K562 (cell line): ENCODE data around the gene ZNF302. TPM values are rescaled to one million over a fixed set of nuclear protein-coding genes. Genes with fewer than 3 reads are reported as not detected.

Source experiments
- C11orf30 ChIP-seq: fragments of 450-650 bp; IDR thresholded peaks from 2 replicates; pipeline ENCODE4 v1.6.1; 2016; ENCODE audit warnings: low read depth, mild to moderate bottlenecking
- CHD1 ChIP-seq: fragments of 200-600 bp; sonication (generic); IDR thresholded peaks from one replicate; pipeline ENCODE4 v1.6.1; 2012; ENCODE audit warnings: mild to moderate bottlenecking, moderate library complexity, low read length, inconsistent platforms
- CSDE1 ChIP-seq, 2 experiments: fragments of 450-650 bp; IDR thresholded peaks; 2 replicates each; pipeline ENCODE4 v1.6.1; 2016; ENCODE audit warnings: mild to moderate bottlenecking in 1 of 2
- FOXA1 ChIP-seq: fragments of 450-650 bp; IDR thresholded peaks from 2 replicates; pipeline ENCODE4 v1.6.1; 2016; ENCODE audit warnings: mild to moderate bottlenecking, borderline replicate concordance
- FOXM1 ChIP-seq, 2 experiments: fragments of 450-650 bp in 1 of 2; sonication (generic) in 1 of 2; formaldehyde crosslinking in 1 of 2; IDR thresholded peaks; 2 replicates each; pipeline versions ENCODE4 v1.6.1 to v1.9.0; 2017 to 2022; ENCODE audit warnings: low read depth in 2 of 2, mild to moderate bottlenecking in 2 of 2, missing genetic modification reagents in 1 of 2, moderate library complexity in 1 of 2
- GABPB1 ChIP-seq: sonication (generic); formaldehyde crosslinking; IDR thresholded peaks from 2 replicates; pipeline ENCODE4 v1.8.0; 2022; ENCODE audit warnings: mild to moderate bottlenecking, missing genetic modification reagents
- HLTF ChIP-seq: fragments of 450-650 bp; IDR thresholded peaks from 2 replicates; pipeline ENCODE4 v1.6.1; 2016
- NCOA6 ChIP-seq: fragments of 450-650 bp; IDR thresholded peaks from 2 replicates; pipeline ENCODE4 v1.6.1; 2017; ENCODE audit warnings: mild to moderate bottlenecking
- NFE2 ChIP-seq: IDR thresholded peaks from 2 replicates; pipeline ENCODE4 v1.6.1; 2014; ENCODE audit warnings: antibody characterized with exemption, low read depth
- NRF1 ChIP-seq, 2 experiments: fragments of 450-650 bp; IDR thresholded peaks in 1 of 2; conservative IDR thresholded peaks in 1 of 2; 2 replicates each; pipeline ENCODE4 v1.6.1; 2014; ENCODE audit warnings: mild to moderate bottlenecking in 2 of 2
- PHF8 ChIP-seq: fragments of 200-600 bp; sonication (generic); IDR thresholded peaks from 2 replicates; pipeline ENCODE4 v1.6.1; 2012; ENCODE audit warnings: mixed run types, mild to moderate bottlenecking, inconsistent platforms, low read length, moderate library complexity, borderline replicate concordance
- SPI1 ChIP-seq: IDR thresholded peaks from 2 replicates; pipeline ENCODE4 v1.6.1; 2011; ENCODE audit warnings: low read depth, low read length, control low read depth, borderline replicate concordance
- TEAD4 ChIP-seq, 2 experiments: sonication (generic) in 1 of 2; formaldehyde crosslinking in 1 of 2; IDR thresholded peaks; 2 replicates each; pipeline versions ENCODE4 v1.6.1 to v1.8.0; 2012 to 2022; ENCODE audit warnings: borderline replicate concordance in 1 of 2, inconsistent platforms in 1 of 2, low read length in 1 of 2, mild to moderate bottlenecking in 1 of 2, missing genetic modification reagents in 1 of 2
- U2AF1 ChIP-seq: fragments of 200-400 bp; formaldehyde crosslinking; optimal IDR thresholded peaks from 2 replicates; pipeline ENCODE3; 2017; ENCODE audit warnings: mild to moderate bottlenecking, low read depth, low read length, moderate library complexity
- polyA plus RNA-seq, 8 experiments: library from polyadenylated mRNA; depleted of rRNA in 4 of 8; stranded (reverse) in 5 of 8; unstranded in 3 of 8; fragments of >200 nt; fragmentation: Nextera tagmentation in 2 of 8; fragmentation: Illumina TruSeq in 1 of 8; extraction: Ambion mirVana in 2 of 8; extraction: Trizol in 1 of 8; gene quantifications; 2 replicates each; pipeline versions ENCODE4 v1.2.1 to v1.2.3, GENCODE V29; 2011 to 2014; ENCODE audit warnings: inconsistent platforms in 1 of 8, missing spikeins in 1 of 8
- total RNA-seq, 7 experiments: library from RNA; depleted of rRNA in 6 of 7; stranded (reverse); fragments of >200 nt in 6 of 7; fragmentation: Illumina TruSeq in 2 of 7; extraction: Trizol in 2 of 7; gene quantifications; 2 replicates each; pipeline versions ENCODE4 v1.2.1 to v1.2.3, GENCODE V29; 2011 to 2021; ENCODE audit warnings: low replicate concordance in 1 of 7
- TF ChIP-seq, protein P1 (sequence below), 2 experiments: fragments of 250-450 bp in 1 of 2; fragments of 450-650 bp in 1 of 2; sonication (Bioruptor Pico) in 1 of 2; IDR thresholded peaks; 2 replicates each; pipeline versions ENCODE4 v1.6.1 to v1.8.0; 2016 to 2021; ENCODE audit warnings: mild to moderate bottlenecking in 2 of 2, moderate library complexity in 2 of 2, missing compliant biosample characterization in 1 of 2, missing genetic modification characterization in 1 of 2

The ZNF302 gene
- total and polyA plus RNA-seq, 9 of the 15 experiments (the other 6 are each of a cell fraction or from before 2014, with no cell fraction given), result 0.08 to 1.0 (median 0.27) TPM; not detected in 1

DNA sequence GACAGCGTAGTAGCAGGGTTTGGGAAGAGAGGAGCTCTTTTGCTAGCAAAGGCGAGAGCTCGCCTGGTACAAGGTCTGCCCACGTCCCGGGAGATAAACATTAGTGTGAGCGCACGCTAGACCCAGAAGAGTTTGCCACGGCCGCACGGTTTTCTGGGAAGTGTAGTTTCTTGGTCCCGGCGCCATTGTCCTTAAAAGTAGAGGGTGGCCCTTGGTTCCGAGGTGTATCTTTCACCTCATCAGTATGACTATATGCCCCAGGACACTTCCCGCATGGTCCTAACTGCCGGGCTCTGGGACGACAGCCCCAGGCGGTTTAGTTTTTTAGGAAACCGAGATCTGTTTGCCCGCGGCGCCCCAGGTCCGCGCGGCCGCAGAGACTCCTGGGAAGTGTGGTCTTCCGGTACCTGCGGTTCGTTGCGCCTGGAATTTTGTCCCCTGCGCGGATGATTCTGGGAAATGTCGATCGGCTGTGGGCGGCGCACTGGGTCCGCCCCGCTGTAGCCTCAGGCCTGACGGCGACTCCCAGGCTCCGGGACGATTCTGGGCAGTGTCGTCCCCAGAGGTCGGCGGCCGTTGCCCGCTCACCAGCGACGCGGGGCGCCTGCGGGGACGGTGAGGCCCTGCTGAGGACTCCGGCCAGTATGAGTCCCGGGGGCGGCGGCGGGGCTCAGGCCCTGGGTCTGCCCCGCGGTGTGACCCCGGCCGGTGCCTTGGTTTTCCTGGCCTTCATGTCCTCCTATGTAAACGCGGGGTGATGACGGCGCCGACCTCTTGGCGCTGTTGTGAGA, 56.5 kb downstream of the ZNF302 start, which contains the start of gene ZNF181 (continued):
- no peak for TF ChIP-seq CHD1
- TF ChIP-seq TEAD4 (IDR thresholded peaks at IDR 0.05; ENCODE audit: low read length), result peak; percentile 78
- TF ChIP-seq TEAD4 (CRISPR knock-in tag; IDR thresholded peaks at IDR 0.05; ENCODE audit: borderline replicate concordance), result peak; percentile 76; the same call in 1 of the 2 replicates
- peak; percentile 92 for TF ChIP-seq GABPB1 (CRISPR knock-in tag)
- peak; percentile 98 for TF ChIP-seq C11orf30
- TF ChIP-seq CSDE1 (IDR thresholded peaks at IDR 0.05), result no peak; a peak in 1 of 4 replicates
- no peak for TF ChIP-seq NCOA6
- no peak for TF ChIP-seq FOXM1 (IDR thresholded peaks at IDR 0.05; ENCODE audit: low read depth)
- TF ChIP-seq FOXM1 (CRISPR knock-in tag; IDR thresholded peaks at IDR 0.05; ENCODE audit: low read depth), result 0 out of 2 replicates have a peak, but pooled peaks have one; percentile 50
- no peak for TF ChIP-seq SPI1
- TF ChIP-seq NFE2, result 0 out of 2 replicates have a peak, but pooled peaks have one; percentile 11
- TF ChIP-seq U2AF1, result no peak
- TF ChIP-seq, protein P1, sequence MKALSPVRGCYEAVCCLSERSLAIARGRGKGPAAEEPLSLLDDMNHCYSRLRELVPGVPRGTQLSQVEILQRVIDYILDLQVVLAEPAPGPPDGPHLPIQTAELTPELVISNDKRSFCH (CRISPR knock-in tag; IDR thresholded peaks at IDR 0.05), result no peak
- TF ChIP-seq, protein P1 (tag; IDR thresholded peaks at IDR 0.05), result peak; percentile 70; the same call in 1 of the 2 replicates
- TF ChIP-seq FOXA1, result no peak
- peak; percentile 83 to 85 for TF ChIP-seq NRF1 (conservative IDR thresholded peaks at IDR 0.05 in 1 of 2, IDR thresholded peaks at IDR 0.05 in 1 of 2)
- peak; percentile 92; the same call in 1 of the 2 replicates for TF ChIP-seq PHF8
- no peak; the same call in 1 of the 2 replicates for TF ChIP-seq HLTF
